T-helper 2 cell treated with Interferon-gamma antibody and Interleukin-4, amounts not matched to agents 5 μg/mL and 100 μg/mL, for 36 hours (primary cell): ENCODE measurements around the gene PIGS.

Experiments
- DNase-seq: peaks from one replicate; pipeline ENCODE4 v3.0.0; 2021; ENCODE audit warnings: low spot score
- H3K27ac Mint-ChIP-seq: one replicate; pipeline ENCODE4 v1.8.0; 2021; ENCODE audit warnings: mild to moderate bottlenecking, mixed read lengths
- H3K27me3 Mint-ChIP-seq: one replicate; pipeline ENCODE4 v1.8.0; 2021; ENCODE audit warnings: low read depth, mixed read lengths
- H3K36me3 Mint-ChIP-seq: one replicate; pipeline ENCODE4 v1.8.0; 2021; ENCODE audit warnings: low read depth, mixed read lengths
- H3K4me1 Mint-ChIP-seq: one replicate; pipeline ENCODE4 v1.8.0; 2021; ENCODE audit warnings: low read depth, mixed read lengths
- H3K4me3 Mint-ChIP-seq: one replicate; pipeline ENCODE4 v1.8.0; 2022; ENCODE audit warnings: mild to moderate bottlenecking, moderate library complexity, mixed read lengths
- H3K9me3 Mint-ChIP-seq: one replicate; pipeline ENCODE4 v1.8.0; 2021; ENCODE audit warnings: mixed read lengths

Gene PIGS

DNA sequence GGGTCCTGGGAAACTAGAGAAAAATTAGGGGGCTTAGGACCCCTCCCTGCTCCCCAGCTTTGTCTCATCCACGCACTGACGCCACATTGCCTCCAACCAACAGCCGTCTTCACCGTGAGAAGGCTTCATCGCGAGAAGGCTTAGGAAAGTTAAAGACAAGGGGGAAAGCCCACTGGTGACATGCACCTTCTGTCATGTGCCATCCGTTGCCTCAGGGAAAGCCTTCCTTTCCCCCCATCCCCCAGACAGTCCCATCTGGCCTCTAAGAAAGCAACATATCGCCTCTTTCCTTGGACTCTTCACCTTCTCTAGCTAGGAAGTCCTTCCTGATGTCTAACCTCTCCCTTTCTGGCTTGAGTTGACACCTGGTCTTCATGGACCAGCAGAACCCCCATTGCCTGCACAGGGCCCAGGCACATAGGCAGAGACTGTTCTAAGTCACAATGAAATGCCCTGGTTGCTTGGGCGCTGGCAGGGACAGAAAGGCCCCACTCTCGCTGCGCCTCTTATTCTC lies 63.1 kb downstream of the PIGS start:
- no peaks in the 10 kb centered on the region for H3K4me1 Mint-ChIP-seq
- no peak for DNase-seq
- H3K36me3 Mint-ChIP-seq, result no peaks in the 10 kb centered on the region
- H3K27ac Mint-ChIP-seq, result no peak overlapping the region
- no peaks in the 10 kb centered on the region for H3K9me3 Mint-ChIP-seq
- H3K27me3 Mint-ChIP-seq, result peaks cover 16% of the 10 kb centered on the region
- H3K4me3 Mint-ChIP-seq, result no peak overlapping the region

- H3K9me3 Mint-ChIP-seq, result no peaks in the 10 kb centered on the region
- no peaks in the 10 kb centered on the region for H3K36me3 Mint-ChIP-seq
- H3K4me3 Mint-ChIP-seq, result no peak overlapping the region
- no peak for DNase-seq
- no peak overlapping the region for H3K27ac Mint-ChIP-seq
- peaks cover 16% of the 10 kb centered on the region for H3K27me3 Mint-ChIP-seq
- no peaks in the 10 kb centered on the region for H3K4me1 Mint-ChIP-seq
Observed at GRCh38 chr17:28507567-28508203, 63.6 kb downstream of the PIGS start.

- no peak overlapping the region for H3K4me3 Mint-ChIP-seq
- no peaks in the 10 kb centered on the region for H3K9me3 Mint-ChIP-seq
- no peak overlapping the region for H3K27ac Mint-ChIP-seq
- H3K36me3 Mint-ChIP-seq, result no peaks in the 10 kb centered on the region
- peaks cover 16% of the 10 kb centered on the region for H3K27me3 Mint-ChIP-seq
- no peak for DNase-seq
- H3K4me1 Mint-ChIP-seq, result no peaks in the 10 kb centered on the region
Observed at GRCh38 chr17:28506763-28507487, 64.4 kb downstream of the PIGS start.

- Mint-ChIP-seq H3K4me3 (no peak within 1 kb of the TSS), H3K36me3 (no peaks in the 10 kb centered on the region), H3K9me3 (no peaks in the 10 kb centered on the region), H3K27me3 (peaks cover 16% of the 10 kb centered on the region), H3K27ac (no peak within 1 kb of the TSS), H3K4me1 (no peaks in the 10 kb centered on the region)
- DNase-seq, result no peak
Observed at GRCh38 chr17:28505986-28506665, 65.2 kb downstream of the PIGS start, which contains the start of gene FOXN1. Gene FOXN1 (plus strand): TSS chr17:28506348. CDS start chr17:28523970, 17,622 bp downstream.

DNA sequence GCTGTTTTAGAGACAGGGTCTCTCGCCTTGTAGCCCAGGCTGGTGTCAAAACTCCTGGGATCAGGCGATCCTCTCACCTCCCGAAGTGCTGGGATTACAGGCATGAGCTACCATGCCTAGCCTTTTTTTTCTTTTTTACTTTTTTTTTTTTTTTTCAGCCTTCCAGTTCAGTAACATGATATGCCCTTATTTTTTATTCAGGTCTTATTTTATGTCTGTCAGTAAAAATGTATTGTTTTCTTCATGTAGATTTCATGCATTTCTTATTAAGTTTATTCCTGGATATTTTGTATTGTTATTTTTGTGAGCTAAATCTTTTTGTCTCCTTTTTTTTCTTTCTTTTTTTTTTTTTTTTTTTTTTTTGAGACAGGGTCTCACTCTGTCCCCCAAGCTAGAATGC lies 67.9 kb downstream of the PIGS start:
- no peaks in the 10 kb centered on the region for H3K9me3 Mint-ChIP-seq
- H3K4me1 Mint-ChIP-seq, result no peaks in the 10 kb centered on the region
- no peak overlapping the region for H3K27ac Mint-ChIP-seq
- peaks cover 12% of the 10 kb centered on the region for H3K27me3 Mint-ChIP-seq
- no peak for DNase-seq
- no peaks in the 10 kb centered on the region for H3K36me3 Mint-ChIP-seq
- H3K4me3 Mint-ChIP-seq, result no peak overlapping the region
